ENCODE data around the gene CEP350.
A peak's percentile ranks its signal among the peaks of the same experiment; 100 is the strongest.

CEP350 gene

DNA sequence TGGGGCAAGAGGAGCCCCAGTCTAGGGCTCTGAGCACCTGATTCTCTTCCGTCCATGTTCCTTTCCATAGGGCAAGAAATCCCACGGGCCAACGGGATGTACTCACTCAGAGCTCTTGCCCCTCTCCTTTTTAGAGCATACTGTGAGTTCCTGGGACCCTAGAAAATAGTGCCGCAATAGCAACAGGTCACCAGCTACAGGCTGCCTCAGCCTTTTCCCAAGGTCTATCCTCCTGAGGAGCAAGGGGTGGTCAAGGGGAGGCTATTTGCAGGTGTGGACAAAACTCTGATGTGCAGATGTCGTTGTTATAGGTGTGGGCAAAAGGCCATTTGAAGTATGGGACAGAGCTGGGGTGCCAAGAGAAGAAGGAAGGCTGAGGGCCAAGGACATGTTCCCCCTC is 198.4 kb downstream of the CEP350 start:
- TF ChIP-seq, protein P1, sequence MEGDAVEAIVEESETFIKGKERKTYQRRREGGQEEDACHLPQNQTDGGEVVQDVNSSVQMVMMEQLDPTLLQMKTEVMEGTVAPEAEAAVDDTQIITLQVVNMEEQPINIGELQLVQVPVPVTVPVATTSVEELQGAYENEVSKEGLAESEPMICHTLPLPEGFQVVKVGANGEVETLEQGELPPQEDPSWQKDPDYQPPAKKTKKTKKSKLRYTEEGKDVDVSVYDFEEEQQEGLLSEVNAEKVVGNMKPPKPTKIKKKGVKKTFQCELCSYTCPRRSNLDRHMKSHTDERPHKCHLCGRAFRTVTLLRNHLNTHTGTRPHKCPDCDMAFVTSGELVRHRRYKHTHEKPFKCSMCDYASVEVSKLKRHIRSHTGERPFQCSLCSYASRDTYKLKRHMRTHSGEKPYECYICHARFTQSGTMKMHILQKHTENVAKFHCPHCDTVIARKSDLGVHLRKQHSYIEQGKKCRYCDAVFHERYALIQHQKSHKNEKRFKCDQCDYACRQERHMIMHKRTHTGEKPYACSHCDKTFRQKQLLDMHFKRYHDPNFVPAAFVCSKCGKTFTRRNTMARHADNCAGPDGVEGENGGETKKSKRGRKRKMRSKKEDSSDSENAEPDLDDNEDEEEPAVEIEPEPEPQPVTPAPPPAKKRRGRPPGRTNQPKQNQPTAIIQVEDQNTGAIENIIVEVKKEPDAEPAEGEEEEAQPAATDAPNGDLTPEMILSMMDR (IDR thresholded peaks at IDR 0.05; ENCODE audit: poor library complexity, severe bottlenecking) = no peak
- DNase-seq (ENCODE audit: low spot score) = no peak
- H3K4me1 ChIP-seq (ENCODE audit: insufficient read depth, poor library complexity, severe bottlenecking) = peaks cover 39% of the 10 kb centered on the region
- no peak overlapping the region for H3K4me3 ChIP-seq (ENCODE audit: severe bottlenecking)
- no peaks in the 10 kb centered on the region for H3K9me3 ChIP-seq (ENCODE audit: severe bottlenecking)
- peaks cover 6% of the 10 kb centered on the region; the same call in 1 of the 2 replicates for H3K36me3 ChIP-seq (ENCODE audit: low read depth)
- ATAC-seq (ENCODE audit: low read depth) = no peak
- H3K27me3 ChIP-seq (ENCODE audit: insufficient read depth, poor library complexity, severe bottlenecking) = no peaks in the 10 kb centered on the region
- peak overlapping the region; percentile 85 for H3K27ac ChIP-seq (ENCODE audit: poor library complexity, severe bottlenecking)

DNA sequence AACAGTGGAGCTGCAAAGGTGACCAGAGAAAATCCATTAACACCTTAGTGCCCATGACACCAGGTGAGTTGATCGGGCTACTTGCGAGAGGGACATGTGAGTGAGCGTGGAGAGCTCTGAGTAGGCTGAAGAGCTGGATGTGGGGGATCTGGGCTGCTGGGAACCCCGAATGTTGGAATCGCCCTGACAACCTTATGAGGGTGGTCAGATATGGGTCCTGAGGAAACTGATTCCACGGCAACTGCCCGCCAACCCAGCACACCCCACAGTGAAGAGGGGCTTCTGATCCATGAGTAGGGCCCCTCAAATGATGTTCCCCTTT is 199.4 kb downstream of the CEP350 start:
- TF ChIP-seq, protein P1 (IDR thresholded peaks at IDR 0.05; ENCODE audit: poor library complexity, severe bottlenecking) = no peak
- DNase-seq (ENCODE audit: low spot score) (no peak), ATAC-seq (ENCODE audit: low read depth) (no peak)
- Histone ChIP-seq H3K27me3 (ENCODE audit: insufficient read depth, poor library complexity, severe bottlenecking) (no peaks in the 10 kb centered on the region), H3K36me3 (ENCODE audit: low read depth) (peaks cover 6% of the 10 kb centered on the region; the same call in 1 of the 2 replicates), H3K4me1 (ENCODE audit: insufficient read depth, poor library complexity, severe bottlenecking) (peaks cover 39% of the 10 kb centered on the region), H3K27ac (ENCODE audit: poor library complexity, severe bottlenecking) (peak overlapping the region; percentile 85), H3K9me3 (ENCODE audit: severe bottlenecking) (no peaks in the 10 kb centered on the region), H3K4me3 (ENCODE audit: severe bottlenecking) (peak overlapping the region; percentile 63)

DNA sequence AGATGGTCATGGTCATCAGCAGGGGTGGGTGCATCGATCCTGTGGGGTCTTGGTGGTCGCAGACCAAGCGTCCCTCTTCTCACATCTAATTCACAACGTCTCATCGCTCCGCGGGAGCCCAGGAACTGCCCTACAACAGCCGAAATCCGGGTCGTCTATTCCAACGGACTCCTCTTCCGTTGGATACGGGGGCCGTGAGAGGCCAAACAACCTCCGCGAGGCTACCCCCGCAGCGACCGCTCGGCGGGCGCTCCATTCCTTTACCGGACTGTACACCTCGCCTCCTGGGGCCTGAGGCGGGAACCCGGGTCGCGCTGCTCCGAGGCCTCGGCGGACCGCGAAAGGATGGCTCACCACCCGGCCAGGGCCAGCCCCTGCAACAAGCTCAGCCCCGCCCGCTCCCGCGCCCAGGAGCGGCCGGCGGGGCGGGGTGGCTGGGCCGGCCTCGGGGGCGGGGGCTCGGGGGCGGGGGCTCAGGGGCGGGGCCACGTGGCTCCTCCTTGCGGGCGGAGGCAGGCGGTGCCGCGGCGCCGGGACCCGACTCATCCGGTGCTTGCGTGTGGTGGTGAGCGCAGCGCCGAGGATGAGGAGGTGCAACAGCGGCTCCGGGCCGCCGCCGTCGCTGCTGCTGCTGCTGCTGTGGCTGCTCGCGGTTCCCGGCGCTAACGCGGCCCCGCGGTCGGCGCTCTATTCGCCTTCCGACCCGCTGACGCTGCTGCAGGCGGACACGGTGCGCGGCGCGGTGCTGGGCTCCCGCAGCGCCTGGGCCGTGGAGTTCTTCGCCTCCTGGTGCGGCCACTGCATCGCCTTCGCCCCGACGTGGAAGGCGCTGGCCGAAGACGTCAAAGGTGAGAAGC is 199.9 kb downstream of the CEP350 start, which contains the start of gene QSOX1:
QSOX1 (plus strand) TSS at position 545 of the 857 bp plus-strand sequence; CDS start at position 584, 39 bp downstream.
- peak within 1 kb of the TSS; percentile 85 for H3K27ac ChIP-seq (ENCODE audit: poor library complexity, severe bottlenecking)
- DNase-seq (ENCODE audit: low spot score) (peak; percentile 89), ATAC-seq (ENCODE audit: low read depth) (peak; percentile 70)
- H3K4me1 ChIP-seq (ENCODE audit: insufficient read depth, poor library complexity, severe bottlenecking) = peaks cover 39% of the 10 kb centered on the region
- H3K36me3 ChIP-seq (ENCODE audit: low read depth) = peaks cover 6% of the 10 kb centered on the region; the same call in 1 of the 2 replicates
- H3K4me3 ChIP-seq (ENCODE audit: severe bottlenecking) = peak within 1 kb of the TSS; percentile 63
- H3K9me3 ChIP-seq (ENCODE audit: severe bottlenecking) = no peaks in the 10 kb centered on the region
- TF ChIP-seq, protein P1 (IDR thresholded peaks at IDR 0.05; ENCODE audit: poor library complexity, severe bottlenecking) = no peak
- no peaks in the 10 kb centered on the region for H3K27me3 ChIP-seq (ENCODE audit: insufficient read depth, poor library complexity, severe bottlenecking)

DNA sequence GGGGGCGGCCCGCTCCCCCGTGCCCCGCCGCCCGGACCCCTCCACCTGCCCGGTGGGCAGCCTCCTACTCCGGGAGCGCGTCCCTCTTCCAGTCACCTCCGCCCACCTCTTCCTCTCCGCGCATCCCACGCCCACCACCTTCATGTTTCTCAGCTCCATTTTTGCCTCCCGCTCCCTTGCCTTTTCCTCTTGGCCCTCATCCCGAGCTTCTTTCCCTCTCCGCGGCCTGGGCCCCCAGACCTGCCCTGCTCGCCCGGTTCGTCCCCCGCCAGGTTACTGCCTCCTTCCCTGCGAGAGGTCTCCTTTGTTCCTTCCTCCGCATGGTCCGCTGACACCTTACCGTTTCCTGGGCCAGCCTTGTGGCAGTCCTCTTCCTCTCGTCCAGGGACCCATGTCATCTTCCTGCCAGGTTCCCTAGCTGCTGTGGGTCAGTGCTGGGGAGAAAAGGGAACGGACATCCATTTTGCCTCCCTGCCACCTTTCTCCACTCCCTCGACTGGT is 200.6 kb downstream of the CEP350 start:
- peaks cover 6% of the 10 kb centered on the region; the same call in 1 of the 2 replicates for H3K36me3 ChIP-seq (ENCODE audit: low read depth)
- H3K9me3 ChIP-seq (ENCODE audit: severe bottlenecking) = no peaks in the 10 kb centered on the region
- peak overlapping the region; percentile 63 for H3K4me3 ChIP-seq (ENCODE audit: severe bottlenecking)
- peak overlapping the region; percentile 85 for H3K27ac ChIP-seq (ENCODE audit: poor library complexity, severe bottlenecking)
- ATAC-seq (ENCODE audit: low read depth) (peak; percentile 15), DNase-seq (ENCODE audit: low spot score) (no peak)
- TF ChIP-seq, protein P1 (IDR thresholded peaks at IDR 0.05; ENCODE audit: poor library complexity, severe bottlenecking) = no peak
- peaks cover 39% of the 10 kb centered on the region for H3K4me1 ChIP-seq (ENCODE audit: insufficient read depth, poor library complexity, severe bottlenecking)
- H3K27me3 ChIP-seq (ENCODE audit: insufficient read depth, poor library complexity, severe bottlenecking) = no peaks in the 10 kb centered on the region

Data from RWPE2 (cell line).